NCI-H2227 (cell line): ENCODE measurements around the gene TAGAP.

Experiments
- DNase-seq: peaks from one replicate; lab custom pipeline; 2025; ENCODE audit not compliant: unreplicated experiment; lab: John Stamatoyannopoulos, UW

Gene TAGAP

DNA sequence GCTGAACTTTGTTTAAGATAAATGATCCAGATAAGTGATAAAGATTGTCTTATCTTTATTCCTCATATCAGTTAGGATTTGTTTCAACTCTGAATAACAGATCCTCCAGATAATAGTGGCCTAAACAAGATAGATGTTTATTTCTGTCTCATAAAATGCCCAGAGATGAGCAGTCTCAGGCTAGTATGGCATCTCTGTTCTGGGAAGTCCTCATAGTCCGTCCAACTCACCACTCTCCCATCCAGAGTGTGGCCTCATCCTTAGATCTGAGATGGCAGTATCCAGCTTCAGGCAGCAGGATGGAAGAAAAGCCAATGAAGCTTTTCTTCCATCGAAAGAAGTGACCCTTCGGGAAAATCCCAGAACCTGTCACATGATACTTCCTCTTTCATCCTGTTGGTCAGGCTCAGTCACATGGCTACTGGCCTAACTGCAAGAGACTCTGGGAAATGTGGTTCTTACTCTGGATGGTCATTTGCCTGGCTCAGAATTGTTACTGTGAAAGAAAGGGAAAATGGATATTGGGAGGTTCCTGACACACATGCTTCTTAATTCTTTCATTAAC is 29.4 kb upstream of the TAGAP start:
- DNase-seq: peak; percentile 50

GRCh38 chr6:159071843-159072769 is 27.3 kb upstream of the TAGAP start:
- DNase-seq: no peak

GRCh38 chr6:159068904-159069578 is 24.2 kb upstream of the TAGAP start:
- no peak for DNase-seq

DNA sequence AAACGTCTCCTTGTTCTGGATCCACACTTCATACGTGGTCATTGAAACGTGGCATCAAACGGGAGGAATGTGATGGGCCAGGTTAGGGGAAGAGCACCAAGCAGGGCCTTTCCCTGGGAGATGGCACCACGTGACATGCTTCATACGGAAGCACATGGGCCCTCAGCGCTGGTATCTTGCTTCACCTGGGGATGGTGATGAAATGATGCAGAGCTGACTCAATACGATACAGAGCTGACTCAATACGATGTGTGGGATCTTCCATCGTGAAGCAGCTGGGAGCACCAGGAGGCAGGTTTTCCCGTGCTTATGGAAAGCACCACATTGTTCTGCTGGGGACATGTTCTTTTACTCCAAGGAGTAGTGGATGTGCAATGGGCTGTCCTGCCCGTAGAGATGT is 22.5 kb upstream of the TAGAP start:
- no peak for DNase-seq

- no peak for DNase-seq
Observed at GRCh38 chr6:159066483-159066882, 21.7 kb upstream of the TAGAP start.

GRCh38 chr6:159065759-159066329 is 21.1 kb upstream of the TAGAP start:
- no peak for DNase-seq

GRCh38 chr6:159065091-159065490 is 20.3 kb upstream of the TAGAP start:
- no peak for DNase-seq

DNA sequence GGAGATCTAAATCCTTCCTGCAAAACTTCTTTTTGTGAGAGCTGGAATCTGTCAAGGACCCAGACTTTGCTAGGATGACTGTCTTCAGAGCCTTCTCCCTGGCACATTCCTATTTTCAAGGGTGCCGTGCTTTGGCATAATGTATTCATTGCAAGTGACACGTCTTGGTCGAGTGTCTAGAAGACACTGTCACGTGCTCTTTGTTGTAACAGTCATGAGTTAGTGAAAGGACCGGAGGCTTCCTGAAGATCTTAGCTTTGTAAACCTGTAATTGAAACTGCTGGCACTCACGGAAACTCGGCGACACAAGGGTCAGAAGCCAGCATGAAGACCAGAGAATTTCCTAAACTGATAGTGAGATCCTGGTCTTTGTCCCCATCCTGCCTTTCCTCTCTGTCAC is 19.7 kb upstream of the TAGAP start:
- no peak for DNase-seq

GRCh38 chr6:159063549-159063948 is 18.8 kb upstream of the TAGAP start:
- DNase-seq: no peak

DNA sequence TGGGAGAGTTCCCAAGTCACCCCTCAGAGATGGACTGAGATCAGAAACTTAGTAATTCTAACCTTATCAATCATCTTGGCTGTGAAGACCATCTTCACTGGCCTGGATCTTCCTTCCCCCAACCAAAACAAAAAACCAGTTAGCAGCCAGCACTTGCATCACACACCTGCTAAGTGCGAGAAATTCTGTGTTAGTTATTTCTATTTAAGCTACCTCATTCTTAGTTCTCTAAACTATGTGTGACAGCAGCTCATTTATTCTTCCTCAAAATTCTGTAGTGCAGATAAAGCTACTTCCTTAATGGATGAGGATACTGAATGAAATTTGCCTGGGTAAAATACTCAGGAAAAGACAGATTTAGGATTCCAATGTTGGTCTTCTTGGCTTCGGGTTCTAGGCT is 18.2 kb upstream of the TAGAP start:
- DNase-seq: no peak

- no peak for DNase-seq
Observed at GRCh38 chr6:159062564-159062945, 17.8 kb upstream of the TAGAP start.

- no peak for DNase-seq
Observed at GRCh38 chr6:159061805-159062563, 17.2 kb upstream of the TAGAP start.

GRCh38 chr6:159061146-159061545 is 16.4 kb upstream of the TAGAP start:
- DNase-seq: no peak

DNA sequence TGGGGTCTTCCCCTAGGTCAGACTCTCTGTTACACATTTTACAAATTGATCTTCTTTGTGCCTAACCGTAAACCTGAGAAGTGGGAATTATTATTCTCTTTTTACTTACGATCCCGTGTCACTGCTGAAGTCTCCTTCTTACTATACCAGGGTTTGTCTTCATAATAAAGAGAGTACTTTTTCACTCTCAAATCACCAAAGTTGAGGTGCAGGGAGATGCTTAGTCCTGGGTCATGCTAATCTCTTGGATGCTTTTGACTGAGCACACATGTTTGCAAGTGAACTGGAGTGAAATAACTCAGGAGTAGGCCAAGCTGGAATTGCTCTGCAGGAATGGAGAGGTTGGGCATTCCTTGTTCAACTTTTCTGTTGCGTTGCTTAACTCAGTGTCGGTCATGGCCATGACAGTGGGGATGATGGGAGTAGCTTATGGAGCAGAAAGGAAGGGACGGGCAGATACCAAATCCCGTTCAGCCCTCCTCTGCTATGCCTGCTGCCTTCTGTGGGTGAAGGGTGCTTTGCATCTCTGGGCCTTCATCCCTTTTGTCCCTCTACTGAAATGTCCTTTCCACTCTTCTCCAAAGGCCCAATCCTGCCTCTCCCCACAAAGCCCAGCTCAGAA is 15.2 kb upstream of the TAGAP start:
- DNase-seq: no peak

- no peak for DNase-seq
Observed at GRCh38 chr6:159059141-159059540, 14.3 kb upstream of the TAGAP start.

- DNase-seq: no peak
Observed at GRCh38 chr6:159056899-159057298, 12.1 kb upstream of the TAGAP start.

- DNase-seq: no peak
Observed at GRCh38 chr6:159056432-159056831, 11.6 kb upstream of the TAGAP start.

GRCh38 chr6:159056003-159056402 is 11.2 kb upstream of the TAGAP start:
- no peak for DNase-seq

DNA sequence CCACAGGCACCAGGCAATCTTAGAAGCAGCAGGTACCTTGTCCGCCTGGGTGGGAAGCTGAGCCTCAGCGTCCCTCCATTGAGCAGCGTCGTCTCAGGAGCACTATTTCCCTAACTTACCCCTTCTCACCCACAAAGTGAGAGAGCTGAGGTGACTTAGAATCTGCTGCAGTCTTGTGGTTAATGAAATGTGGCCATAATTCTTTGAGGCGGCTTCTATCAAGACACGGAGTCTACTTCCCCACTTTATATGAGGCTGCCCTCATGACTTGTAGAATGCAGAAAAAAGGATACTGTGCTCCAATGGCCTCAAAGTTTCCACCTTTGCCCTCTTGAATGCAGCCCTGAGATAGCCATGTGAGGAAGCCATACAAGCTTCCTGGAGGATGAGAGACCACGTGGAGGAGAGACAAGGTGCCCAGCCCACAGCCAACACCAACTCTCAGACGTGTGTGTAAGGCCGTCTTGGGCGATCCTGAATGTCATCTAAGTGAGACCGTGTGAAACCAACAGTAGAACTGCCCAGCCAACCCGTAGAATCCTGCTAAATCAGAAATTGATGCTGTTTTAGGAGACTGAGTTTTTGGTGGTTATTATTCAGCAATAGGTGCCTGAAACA is 9.1 kb upstream of the TAGAP start:
- no peak for DNase-seq

DNA sequence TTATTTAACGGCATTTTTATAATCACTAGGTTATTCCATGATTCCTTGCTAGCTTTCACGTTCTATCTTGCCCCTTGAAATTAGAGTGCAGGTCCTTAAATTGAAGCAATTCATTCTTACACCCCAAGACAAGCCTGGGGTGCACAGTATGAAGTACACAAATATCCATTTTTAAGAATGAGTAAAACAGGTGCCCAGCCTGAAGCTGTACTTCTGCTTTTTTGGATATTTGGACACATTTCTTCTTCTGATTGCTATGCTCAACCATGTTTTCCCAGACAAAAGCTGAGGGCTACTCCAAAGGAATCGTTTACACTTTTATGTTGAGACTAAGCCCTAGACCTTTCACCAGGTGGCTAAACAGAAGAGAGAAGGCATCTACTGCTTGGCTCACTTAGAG is 7.9 kb upstream of the TAGAP start:
- DNase-seq: no peak
